Mesenchymal stem cell (in vitro differentiated cells and primary cell): ENCODE data around the gene MEX3B.

Experiments used
- DNase-seq: peaks from one replicate; pipeline ENCODE4 v3.0.0-alpha.2; 2013
- H2AFZ ChIP-seq: one replicate; pipeline ENCODE4 v1.6.1; 2013; ENCODE audit warnings: low read depth, mild to moderate bottlenecking, control low read depth, inconsistent platforms, low read length, moderate library complexity
- H2AK5ac ChIP-seq: 2 replicates; pipeline ENCODE4 v1.6.1; 2013; ENCODE audit warnings: low read length, moderate library complexity, mild to moderate bottlenecking, inconsistent platforms; ENCODE audit not compliant: severe bottlenecking
- H2BK120ac ChIP-seq: one replicate; pipeline ENCODE4 v1.6.1; 2013; ENCODE audit warnings: low read depth, mild to moderate bottlenecking, inconsistent platforms, low read length, moderate library complexity
- H2BK12ac ChIP-seq, 2 experiments: one replicate each; pipeline ENCODE4 v1.6.1; 2013; ENCODE audit warnings: inconsistent platforms in 2 of 2, low read length in 2 of 2, mild to moderate bottlenecking in 2 of 2, moderate library complexity in 2 of 2, control low read depth in 1 of 2
- H2BK15ac ChIP-seq: one replicate; pipeline ENCODE4 v1.6.1; 2013; ENCODE audit warnings: mild to moderate bottlenecking, low read depth, inconsistent platforms; ENCODE audit not compliant: poor library complexity, severe bottlenecking
- H2BK5ac ChIP-seq: 2 replicates; pipeline ENCODE4 v1.6.1; 2013; ENCODE audit warnings: low read depth, mild to moderate bottlenecking, low read length, control low read depth, inconsistent platforms; ENCODE audit not compliant: poor library complexity, severe bottlenecking
- H3K14ac ChIP-seq, 2 experiments: one replicate each; pipeline ENCODE4 v1.6.1; 2013; ENCODE audit warnings: inconsistent platforms in 2 of 2, low read length in 2 of 2, control low read depth in 1 of 2, mild to moderate bottlenecking in 1 of 2, moderate library complexity in 1 of 2
- H3K18ac ChIP-seq, 2 experiments: one replicate each; pipeline ENCODE4 v1.6.1; 2013; ENCODE audit warnings: inconsistent platforms in 2 of 2, low read length in 2 of 2, control low read depth in 1 of 2, low read depth in 1 of 2, mild to moderate bottlenecking in 1 of 2
- H3K23ac ChIP-seq, 2 experiments: one replicate each; pipeline ENCODE4 v1.6.1; 2013; ENCODE audit warnings: inconsistent platforms in 2 of 2, low read length in 2 of 2, mild to moderate bottlenecking in 2 of 2, moderate library complexity in 2 of 2, control low read depth in 1 of 2
- H3K27ac ChIP-seq: 2 replicates; pipeline ENCODE4 v1.5.1; 2013; ENCODE audit warnings: mild to moderate bottlenecking, moderate library complexity, low read length, control low read depth, inconsistent platforms; ENCODE audit not compliant: poor library complexity, severe bottlenecking
- H3K27me3 ChIP-seq, 2 experiments: 2 replicates each; pipeline versions ENCODE4 v1.6.1 to v1.7.0; 2013; ENCODE audit warnings: low read length in 2 of 2, mild to moderate bottlenecking in 2 of 2, moderate library complexity in 2 of 2, control low read depth in 1 of 2, inconsistent platforms in 1 of 2; ENCODE audit not compliant: control insufficient read depth in 1 of 2, insufficient read depth in 1 of 2
- H3K36me3 ChIP-seq, 2 experiments: 2 replicates each; pipeline versions ENCODE4 v1.6.1 to v1.7.0; 2013; ENCODE audit warnings: low read length in 2 of 2, control low read depth in 1 of 2, inconsistent platforms in 1 of 2, low read depth in 1 of 2, mild to moderate bottlenecking in 1 of 2; ENCODE audit not compliant: insufficient read depth in 2 of 2, control insufficient read depth in 1 of 2
- H3K4ac ChIP-seq, 2 experiments: one replicate each; pipeline ENCODE4 v1.6.1; 2013; ENCODE audit warnings: inconsistent platforms in 2 of 2, low read length in 2 of 2, mild to moderate bottlenecking in 2 of 2, moderate library complexity in 2 of 2, control low read depth in 1 of 2, low read depth in 1 of 2
- H3K4me1 ChIP-seq: 2 replicates; pipeline ENCODE4 v1.6.1; 2013; ENCODE audit warnings: low read depth, low read length, control low read depth; ENCODE audit not compliant: control insufficient read depth, insufficient read depth
- H3K4me2 ChIP-seq: 2 replicates; pipeline ENCODE4 v1.6.1; 2013; ENCODE audit warnings: low read length, mild to moderate bottlenecking, inconsistent platforms; ENCODE audit not compliant: poor library complexity, severe bottlenecking
- H3K4me3 ChIP-seq, 2 experiments: 2 replicates each; pipeline versions ENCODE4 v1.5.1 to v1.7.0; 2013; ENCODE audit warnings: low read length in 2 of 2, mild to moderate bottlenecking in 2 of 2, control low read depth in 1 of 2, low read depth in 1 of 2; ENCODE audit not compliant: insufficient read depth in 1 of 2
- H3K79me1 ChIP-seq: replicated peaks from 2 replicates; pipeline ENCODE4 v1.6.1; 2013; ENCODE audit warnings: mild to moderate bottlenecking, control low read depth, low read length, inconsistent platforms; ENCODE audit not compliant: poor library complexity, severe bottlenecking
- H3K9ac ChIP-seq: 2 replicates; pipeline ENCODE4 v1.7.0; 2013; ENCODE audit warnings: mild to moderate bottlenecking, low read length, moderate library complexity
- H3K9me3 ChIP-seq: 2 replicates; pipeline ENCODE4 v1.7.0; 2013; ENCODE audit warnings: mild to moderate bottlenecking, low read length; ENCODE audit not compliant: control insufficient read depth
- H4K8ac ChIP-seq: one replicate; pipeline ENCODE4 v1.6.1; 2013; ENCODE audit warnings: inconsistent platforms, mild to moderate bottlenecking, low read length, moderate library complexity
- H4K91ac ChIP-seq: one replicate; pipeline ENCODE4 v1.6.1; 2013; ENCODE audit warnings: mild to moderate bottlenecking, low read length, inconsistent platforms
- WGBS: methylation state at CpG from one replicate; pipeline ENCODE4 v1.1.7; 2013; ENCODE audit warnings: mixed read lengths; 5-methylcytosine and 5-hydroxymethylcytosine counted together

Gene MEX3B

DNA sequence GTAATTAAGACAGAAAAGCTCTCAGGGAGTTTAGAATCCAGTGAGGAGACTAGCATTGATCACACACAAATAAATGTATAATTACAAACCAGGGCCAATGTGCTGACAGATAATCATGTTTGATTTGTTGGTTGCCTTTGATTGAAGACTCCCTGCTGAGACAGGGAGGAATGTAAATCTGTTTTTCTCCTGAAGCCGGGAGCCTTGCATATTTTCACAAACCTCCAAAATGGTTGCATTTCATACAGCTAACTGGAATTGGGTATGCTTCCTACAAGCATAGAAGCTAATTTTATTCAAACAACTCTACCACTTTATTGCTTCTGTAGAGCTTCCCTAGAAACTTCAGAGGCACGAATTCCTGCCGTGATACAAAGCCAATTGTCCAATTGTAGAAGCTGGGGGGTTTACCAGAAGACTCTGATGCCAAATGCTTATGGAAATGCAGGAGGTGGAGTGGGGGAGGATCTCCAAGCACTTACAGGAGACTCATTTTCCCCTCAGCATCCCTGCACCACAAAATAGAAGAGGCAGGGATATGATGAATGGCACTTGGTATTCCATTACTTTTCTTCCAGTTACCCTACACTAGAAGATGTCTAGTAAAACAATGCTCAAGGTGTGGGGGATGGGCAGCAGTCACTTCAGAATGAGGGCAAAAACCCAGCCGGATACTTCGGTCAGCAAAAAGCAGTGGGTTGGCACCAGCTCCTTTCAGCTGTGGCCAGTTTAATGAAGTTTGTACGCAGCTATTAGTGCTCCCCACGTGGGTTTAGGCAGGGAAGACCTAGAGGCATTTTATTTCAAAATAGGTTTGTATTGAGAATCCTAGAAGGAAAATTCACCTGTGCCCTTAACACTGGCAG, 11.4 kb upstream of the MEX3B start:
- Histone ChIP-seq H2BK5ac (no peak overlapping the region), H2BK12ac (no peak overlapping the region), H3K36me3 (no peaks in the 10 kb centered on the region), H3K4me1 (peaks cover 2% of the 10 kb centered on the region), H3K9me3 (no peaks in the 10 kb centered on the region), H3K4me2 (no peak overlapping the region), H4K8ac (no peak overlapping the region), H3K23ac (no peak overlapping the region), H3K18ac (no peak overlapping the region), H4K91ac (no peak overlapping the region), H3K9ac (no peak overlapping the region), H3K27me3 (peaks cover 45 to 59% of the 10 kb centered on the region in 2 experiments), H3K14ac (no peak overlapping the region), H2BK15ac (no peak overlapping the region), H2AFZ (no peak overlapping the region), H3K27ac (no peak overlapping the region), H3K4ac (no peak overlapping the region), H2AK5ac (no peak overlapping the region), H2BK120ac (no peak overlapping the region), H3K4me3 (no peak overlapping the region), H3K79me1 (no peaks in the 10 kb centered on the region)
- no peak for DNase-seq
- 34% methylated on average over 7 of the region's 7 CpGs for WGBS

DNA sequence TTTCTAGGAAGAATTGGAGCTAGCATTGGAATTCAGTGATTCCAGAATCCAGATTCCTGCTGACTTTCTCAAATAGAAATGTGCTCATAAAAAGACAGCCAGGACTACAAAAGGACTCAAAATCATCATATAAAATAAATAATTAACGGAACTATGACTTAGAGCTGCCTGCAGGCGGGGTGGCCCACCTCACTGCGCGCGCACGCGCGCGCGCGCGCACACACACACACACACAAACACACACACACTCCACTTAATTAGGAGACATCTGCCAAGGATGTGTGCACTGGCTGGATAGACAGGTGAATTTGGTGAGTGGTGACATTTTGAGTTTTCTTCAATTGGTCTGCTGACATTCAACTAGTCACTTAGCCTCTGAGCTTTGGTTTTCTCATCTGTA, 6.9 kb upstream of the MEX3B start:
- no peak overlapping the region for H3K14ac ChIP-seq
- no peak overlapping the region for H3K18ac ChIP-seq
- WGBS = 88% methylated on average over 8 of the region's 12 CpGs
- H2AK5ac ChIP-seq = no peak overlapping the region
- H3K9me3 ChIP-seq = no peaks in the 10 kb centered on the region
- no peaks in the 10 kb centered on the region for H3K4me1 ChIP-seq
- H3K23ac ChIP-seq = no peak overlapping the region
- no peak overlapping the region for H3K4me3 ChIP-seq
- no peak overlapping the region for H4K8ac ChIP-seq
- H3K9ac ChIP-seq = no peak overlapping the region
- no peak overlapping the region for H3K27ac ChIP-seq
- H3K4ac ChIP-seq = no peak overlapping the region
- H2AFZ ChIP-seq = no peak overlapping the region
- H3K36me3 ChIP-seq = no peaks in the 10 kb centered on the region
- DNase-seq = no peak
- H3K79me1 ChIP-seq = no peaks in the 10 kb centered on the region
- peaks cover 40 to 49% of the 10 kb centered on the region in 2 experiments for H3K27me3 ChIP-seq
- no peak overlapping the region for H2BK120ac ChIP-seq
- H4K91ac ChIP-seq = no peak overlapping the region
- H2BK12ac ChIP-seq = no peak overlapping the region
- no peak overlapping the region for H3K4me2 ChIP-seq
- no peak overlapping the region for H2BK5ac ChIP-seq
- no peak overlapping the region for H2BK15ac ChIP-seq

DNA sequence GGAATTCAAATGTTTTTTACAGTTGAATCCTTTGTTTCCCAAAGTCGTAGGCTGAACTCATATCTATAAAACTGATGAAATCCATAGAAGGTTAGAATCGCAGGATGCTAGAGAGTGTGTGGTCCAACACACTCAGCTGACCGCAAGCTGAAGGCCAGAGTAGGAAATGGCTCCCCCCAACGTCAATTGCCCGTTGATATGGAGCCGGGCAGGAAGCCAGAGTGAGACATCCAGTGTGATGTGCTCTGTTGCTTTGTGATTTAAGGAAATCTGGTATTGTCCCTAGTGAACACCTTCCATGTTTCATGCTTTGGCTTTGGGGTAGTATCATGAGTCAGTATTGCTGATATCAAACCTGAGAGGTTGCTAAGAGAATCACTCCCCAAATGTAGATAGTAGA, 5.8 kb upstream of the MEX3B start:
- 83% methylated on average over 6 of the region's 6 CpGs for WGBS

DNA sequence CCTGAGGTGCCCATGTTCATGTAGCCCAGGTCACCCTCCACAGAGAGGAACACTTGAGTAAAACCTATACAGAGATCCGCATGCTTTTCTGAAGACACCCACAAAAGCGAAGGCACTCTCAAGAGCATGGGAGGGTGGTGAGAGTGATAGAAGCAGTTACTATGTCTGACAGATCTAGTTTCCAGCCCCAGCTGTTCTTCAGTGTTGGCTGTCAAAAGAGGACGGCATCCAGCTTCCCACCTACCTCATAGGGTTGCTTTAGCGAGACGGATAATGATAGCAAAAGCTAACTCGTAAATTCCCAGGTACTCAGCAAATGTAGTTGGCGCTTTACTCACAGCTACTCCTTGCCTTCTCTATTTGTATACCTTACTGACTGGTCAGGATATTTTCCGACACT, 3.0 kb upstream of the MEX3B start:
- H3K79me1 ChIP-seq = no peaks in the 10 kb centered on the region
- H2BK120ac ChIP-seq = no peak overlapping the region
- peaks cover 24 to 33% of the 10 kb centered on the region in 2 experiments for H3K27me3 ChIP-seq
- H2BK5ac ChIP-seq = no peak overlapping the region
- H4K91ac ChIP-seq = no peak overlapping the region
- H3K4ac ChIP-seq = no peak overlapping the region
- no peak overlapping the region for H3K14ac ChIP-seq
- no peak overlapping the region for H3K4me2 ChIP-seq
- no peaks in the 10 kb centered on the region for H3K9me3 ChIP-seq
- peaks cover 9% of the 10 kb centered on the region for H3K4me1 ChIP-seq
- no peak overlapping the region for H2AFZ ChIP-seq
- H2AK5ac ChIP-seq = no peak overlapping the region
- no peak overlapping the region for H2BK12ac ChIP-seq
- 71% methylated on average over 7 of the region's 8 CpGs for WGBS
- no peak overlapping the region for H4K8ac ChIP-seq
- H3K9ac ChIP-seq = no peak overlapping the region
- H3K4me3 ChIP-seq = no peak overlapping the region
- H2BK15ac ChIP-seq = no peak overlapping the region
- no peak overlapping the region for H3K27ac ChIP-seq
- DNase-seq = no peak
- H3K18ac ChIP-seq = no peak overlapping the region
- peaks cover 0 to 3% of the 10 kb centered on the region in 2 experiments for H3K36me3 ChIP-seq
- H3K23ac ChIP-seq = no peak overlapping the region

More for the DNA sequence above, 5.8 kb upstream of the MEX3B start:
- no peak overlapping the region for H2AFZ ChIP-seq
- H3K79me1 ChIP-seq = no peaks in the 10 kb centered on the region
- H3K4ac ChIP-seq = no peak overlapping the region
- no peak overlapping the region for H3K18ac ChIP-seq
- H3K36me3 ChIP-seq = no peaks in the 10 kb centered on the region
- H3K9me3 ChIP-seq = no peaks in the 10 kb centered on the region
- H2BK5ac ChIP-seq = no peak overlapping the region
- no peak overlapping the region for H3K4me3 ChIP-seq
- no peak overlapping the region for H2AK5ac ChIP-seq
- no peak overlapping the region for H3K9ac ChIP-seq
- no peak overlapping the region for H4K8ac ChIP-seq
- H2BK120ac ChIP-seq = no peak overlapping the region
- peaks cover 4% of the 10 kb centered on the region for H3K4me1 ChIP-seq
- no peak for DNase-seq
- H3K14ac ChIP-seq = no peak overlapping the region
- peaks cover 29 to 44% of the 10 kb centered on the region in 2 experiments for H3K27me3 ChIP-seq
- H2BK12ac ChIP-seq = no peak overlapping the region
- H4K91ac ChIP-seq = no peak overlapping the region
- no peak overlapping the region for H3K27ac ChIP-seq
- no peak overlapping the region for H3K4me2 ChIP-seq
- no peak overlapping the region for H3K23ac ChIP-seq
- no peak overlapping the region for H2BK15ac ChIP-seq
